Left forelimb (tissue), 1 donor: ENCODE measurements around the gene BMPR2.
"Not testable (repeated sequence)": the region's sequence is repeated elsewhere in the genome, so short reads cannot be mapped to it uniquely, and the experiment has no call there.

Experiments
- DNase-seq: peaks from one replicate; pipeline ENCODE4 v3.0.0-alpha.2; 2018; ENCODE audit warnings: low spot score

The BMPR2 gene

DNA sequence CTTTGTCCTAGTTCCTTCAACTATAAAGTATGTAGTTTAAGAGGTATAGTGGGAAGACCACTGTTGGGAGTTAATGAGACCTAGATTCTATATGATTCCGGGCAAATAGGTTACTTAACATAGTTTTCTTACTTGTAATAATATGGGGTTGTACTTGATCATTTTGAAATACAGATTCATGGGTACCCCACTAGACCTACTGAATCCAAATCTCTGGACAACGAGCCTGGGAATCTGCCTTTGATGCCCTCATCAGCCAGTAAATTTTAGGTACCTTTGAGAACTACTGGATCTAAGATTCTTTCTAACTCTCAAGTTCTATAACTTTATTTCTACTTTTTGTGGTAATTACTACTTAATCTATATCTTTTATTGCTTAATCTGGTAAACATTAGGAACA lies 6.6 kb downstream of the BMPR2 start:
- no peak for DNase-seq

DNA sequence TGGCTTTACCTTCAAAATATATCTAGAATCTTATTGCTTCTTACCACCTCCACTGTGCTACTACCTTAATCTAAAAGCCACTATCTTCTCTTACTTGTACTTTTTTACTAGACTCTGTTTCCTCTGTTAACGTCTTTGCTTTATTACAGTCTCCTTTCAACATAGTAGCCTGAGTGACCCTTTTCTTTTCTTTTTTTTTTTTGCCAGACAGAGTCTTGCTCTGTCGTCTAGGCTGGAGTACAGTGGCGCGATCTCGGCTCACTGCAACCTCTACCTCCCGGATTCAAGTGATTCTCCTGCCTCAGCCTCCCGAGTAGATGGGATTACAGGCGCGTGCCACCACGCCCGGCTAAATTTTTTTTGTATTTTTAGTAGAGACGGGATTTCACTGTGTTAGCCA lies 10.4 kb downstream of the BMPR2 start:
- DNase-seq: not testable (repeated sequence)

GRCh38 chr2:202387608-202388342 lies 11.6 kb downstream of the BMPR2 start:
- DNase-seq: no peak

DNA sequence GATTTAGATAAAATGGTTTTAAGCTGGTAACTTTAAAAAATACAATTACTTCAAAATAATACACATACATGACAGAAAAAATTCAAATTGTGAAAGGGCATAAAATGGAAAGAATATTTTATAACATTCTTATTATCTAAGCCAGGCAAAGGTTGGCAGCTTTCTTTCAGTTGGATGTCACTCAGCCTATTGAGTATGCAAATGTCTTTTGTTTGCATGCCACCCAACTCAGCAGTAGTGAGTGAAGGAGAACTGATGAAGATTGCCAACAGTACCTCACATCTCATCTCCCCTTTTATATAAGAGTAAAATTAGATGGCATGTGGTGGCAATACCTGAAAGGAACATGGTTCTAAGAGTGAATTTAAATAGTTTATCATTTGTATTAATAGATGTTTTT lies 24.8 kb downstream of the BMPR2 start:
- DNase-seq: no peak

DNA sequence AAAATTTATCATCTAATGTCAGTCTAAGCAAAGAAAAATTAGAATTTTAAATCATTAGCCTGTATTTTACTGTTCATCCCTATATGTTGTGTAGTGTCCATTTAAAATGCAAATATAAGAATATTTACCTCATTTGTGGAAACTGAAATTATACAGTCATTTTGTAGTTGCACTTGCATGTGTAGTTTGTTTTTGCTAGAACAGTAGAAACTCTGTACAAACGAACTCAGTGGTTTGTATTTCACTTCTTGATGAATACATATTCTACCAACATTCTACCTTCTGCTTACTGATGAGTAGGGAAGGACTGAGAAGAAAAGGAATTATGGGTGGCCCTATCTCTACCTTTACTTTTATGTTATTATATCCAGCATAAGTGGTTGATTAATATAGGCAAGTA lies 29.7 kb downstream of the BMPR2 start:
- DNase-seq: no peak

GRCh38 chr2:202406445-202406978 lies 30.4 kb downstream of the BMPR2 start:
- DNase-seq: no peak

DNA sequence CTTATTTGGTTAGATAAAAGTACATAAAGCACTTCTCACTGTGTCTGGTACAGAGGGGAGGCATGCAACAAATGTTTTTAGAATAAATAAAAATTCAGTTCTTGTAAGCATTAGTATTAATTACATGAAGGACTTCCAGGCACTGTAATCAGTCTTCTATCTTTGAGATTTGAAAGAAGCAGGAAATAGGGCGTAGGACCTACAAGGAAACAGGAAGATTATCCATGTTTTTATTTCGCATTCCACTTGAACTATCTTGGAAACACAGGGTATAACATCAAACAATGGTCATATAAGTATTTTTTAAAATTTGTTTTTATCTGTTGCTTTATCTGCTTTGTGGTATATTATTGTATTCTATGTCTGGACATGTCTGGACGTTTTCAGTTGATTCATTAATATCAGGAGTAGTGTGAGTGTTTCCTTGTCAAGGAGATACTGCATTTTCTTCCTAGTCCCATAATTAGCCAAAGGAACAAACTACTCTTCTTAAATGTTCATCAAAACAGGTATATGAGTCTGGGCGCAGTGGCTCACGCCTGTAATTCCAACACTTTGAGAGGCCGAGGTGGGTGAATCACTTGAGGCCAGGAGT lies 32.5 kb downstream of the BMPR2 start:
- no peak for DNase-seq

DNA sequence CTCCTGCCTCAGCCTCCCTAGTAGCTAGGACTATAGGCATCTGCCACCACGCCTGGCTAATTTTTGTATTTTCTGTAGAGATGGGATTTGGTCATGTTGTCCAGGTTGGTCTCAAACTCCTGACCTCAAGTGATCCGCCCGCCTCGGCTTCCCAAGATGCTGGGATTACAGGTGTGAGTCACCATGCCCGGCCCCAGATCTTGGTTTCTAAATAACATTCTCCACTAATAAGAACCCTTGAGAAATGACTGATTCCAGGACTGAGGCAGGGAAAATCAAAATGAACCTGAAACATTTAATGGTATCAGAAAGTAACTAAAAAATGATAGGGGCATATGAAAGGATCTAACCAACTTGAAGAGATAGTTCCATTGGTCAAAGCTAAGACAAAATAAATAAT lies 34.0 kb downstream of the BMPR2 start:
- DNase-seq: no peak

DNA sequence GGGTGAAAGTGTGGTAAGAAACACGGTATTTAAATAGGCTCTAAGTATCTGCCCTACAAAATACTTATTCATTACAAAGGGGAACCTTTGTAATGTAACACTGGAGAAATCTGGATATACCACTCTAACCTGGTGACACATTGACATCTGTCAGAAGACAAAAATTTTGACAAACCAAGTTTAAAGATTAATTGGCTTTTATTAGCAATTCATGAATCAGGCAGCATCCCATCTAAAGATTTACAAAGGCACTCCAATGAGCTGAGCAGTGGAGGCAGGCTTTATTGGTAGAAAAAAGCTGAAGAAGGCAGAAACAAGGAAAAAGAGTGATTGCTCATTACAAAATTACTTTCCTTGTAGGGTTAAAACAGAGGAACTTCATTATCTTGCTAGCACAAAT lies 35.0 kb downstream of the BMPR2 start:
- DNase-seq: no peak

- DNase-seq: no peak
Measured at GRCh38 chr2:202418027-202418426, 41.9 kb downstream of the BMPR2 start.

GRCh38 chr2:202418511-202418910 lies 42.4 kb downstream of the BMPR2 start:
- DNase-seq: no peak

DNA sequence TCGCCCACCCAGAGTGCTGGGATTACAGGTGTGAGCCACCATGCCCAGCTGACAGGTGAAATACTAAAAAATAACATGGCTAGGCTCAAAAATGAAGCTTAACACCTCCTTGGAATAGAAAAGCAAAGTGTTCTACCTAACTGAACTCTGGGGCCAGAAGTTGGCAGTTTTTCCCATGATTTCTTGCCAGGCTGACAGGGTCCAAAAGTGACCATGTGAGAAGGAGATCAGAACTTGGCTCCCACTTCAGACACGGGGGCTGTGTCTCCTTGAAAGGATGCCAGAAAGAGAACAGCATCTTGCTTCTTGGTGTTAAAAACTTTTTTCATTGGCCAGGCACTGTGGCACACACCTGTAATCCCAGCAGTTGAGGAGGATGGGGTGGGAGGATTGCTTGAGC lies 47.0 kb downstream of the BMPR2 start:
- DNase-seq: no peak

GRCh38 chr2:202425036-202425435 lies 48.9 kb downstream of the BMPR2 start:
- no peak for DNase-seq

DNA sequence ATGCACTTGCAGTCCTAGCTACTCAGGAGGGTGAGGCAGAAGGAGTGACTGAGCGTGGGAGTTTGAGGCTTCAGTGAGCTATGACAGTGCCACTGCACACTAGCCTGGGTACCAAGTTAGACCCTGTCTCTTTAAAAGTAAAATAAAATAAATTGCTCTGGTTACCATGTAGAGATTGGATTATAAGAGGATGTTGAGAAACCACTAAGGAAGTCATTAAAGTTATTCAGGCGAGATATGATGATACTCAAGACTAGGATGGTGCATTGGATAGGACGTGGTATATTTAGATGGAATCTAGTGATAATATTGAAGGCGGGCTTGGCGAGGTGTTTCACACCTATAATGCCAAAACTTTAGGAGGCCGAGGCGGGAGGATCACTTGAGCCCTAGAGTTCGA lies 50.6 kb downstream of the BMPR2 start:
- no peak for DNase-seq

DNA sequence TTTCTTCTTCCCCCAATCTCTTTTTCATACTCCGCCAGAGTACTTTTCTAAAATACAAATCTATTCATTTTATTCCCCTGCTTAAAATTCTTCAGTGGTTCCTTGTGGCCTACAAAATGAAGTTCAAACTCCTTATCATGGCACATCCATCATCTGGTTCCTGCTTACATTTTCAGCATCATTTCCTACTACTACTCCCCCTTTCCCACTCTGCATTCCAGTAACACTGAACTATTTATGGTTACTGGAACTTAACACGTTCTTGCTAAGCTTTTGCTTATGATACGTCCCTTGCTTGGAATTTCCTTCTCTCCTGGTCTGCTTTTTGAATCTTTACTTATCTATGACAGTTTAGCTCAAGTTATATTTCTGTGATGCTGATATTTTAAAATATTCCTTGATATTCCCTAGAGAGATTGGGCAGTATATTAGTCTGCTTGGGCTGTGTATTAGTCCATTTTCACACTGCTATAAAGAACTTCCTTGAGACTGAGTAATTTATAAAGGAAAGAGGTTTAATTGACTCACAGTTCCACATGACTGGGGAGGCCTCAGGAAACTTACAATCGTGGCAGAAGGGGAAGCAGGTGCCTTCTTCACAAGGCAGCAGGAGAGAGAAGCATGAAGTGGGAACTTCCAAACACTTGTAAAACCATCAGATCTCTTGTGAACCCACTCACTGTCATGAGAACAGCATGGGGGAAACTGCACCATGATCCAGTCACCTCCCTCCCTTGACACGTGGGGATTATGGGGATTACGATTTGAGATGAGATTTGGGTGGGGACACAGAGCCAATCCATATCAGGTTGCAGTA lies 53.2 kb downstream of the BMPR2 start:
- DNase-seq: no peak

- DNase-seq: no peak
Measured at GRCh38 chr2:202432776-202433175, 56.6 kb downstream of the BMPR2 start.

DNA sequence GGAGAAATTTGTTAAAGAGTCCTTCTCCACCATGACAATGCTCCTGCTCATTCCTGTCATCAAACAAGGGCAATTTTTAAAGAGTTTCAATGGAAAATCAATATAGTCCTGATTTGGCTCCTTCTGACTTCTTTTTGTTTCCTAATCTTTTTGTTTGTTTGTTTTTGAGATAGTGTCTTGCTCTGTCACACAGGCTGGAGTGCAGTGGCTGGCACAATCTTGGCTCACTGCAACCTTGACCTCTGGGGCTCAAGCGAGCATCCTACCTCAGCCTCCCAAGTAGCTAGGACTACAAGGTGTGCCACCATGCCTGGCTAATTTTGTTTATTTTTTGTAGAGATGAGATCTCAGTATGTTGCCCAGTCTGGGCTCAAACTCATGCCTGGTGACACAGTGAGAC lies 58.3 kb downstream of the BMPR2 start:
- DNase-seq: no peak

GRCh38 chr2:202436626-202437025 lies 60.5 kb downstream of the BMPR2 start:
- no peak for DNase-seq

- DNase-seq: not testable (repeated sequence)
Measured at GRCh38 chr2:202440117-202440516, 64.0 kb downstream of the BMPR2 start.

DNA sequence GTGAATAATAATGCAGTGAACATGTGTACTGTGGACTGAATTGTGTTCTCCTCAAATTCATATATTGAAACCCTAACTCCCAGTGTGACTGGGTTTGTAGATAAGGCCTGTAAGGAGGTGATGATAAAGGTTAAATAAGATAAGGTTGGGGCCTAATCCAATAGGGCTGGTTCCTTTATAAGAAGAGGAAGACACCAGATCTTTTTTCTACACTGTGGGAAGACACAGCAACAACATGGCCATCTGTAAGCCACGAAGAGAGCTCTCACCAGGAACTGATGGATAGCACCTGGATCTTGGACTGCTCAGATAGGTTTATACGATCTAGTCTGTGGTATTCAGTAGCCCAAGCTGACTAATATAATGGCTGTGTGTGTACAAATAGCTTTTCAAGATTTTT lies 66.8 kb downstream of the BMPR2 start:
- no peak for DNase-seq

GRCh38 chr2:202444000-202444399 lies 67.9 kb downstream of the BMPR2 start:
- no peak for DNase-seq

DNA sequence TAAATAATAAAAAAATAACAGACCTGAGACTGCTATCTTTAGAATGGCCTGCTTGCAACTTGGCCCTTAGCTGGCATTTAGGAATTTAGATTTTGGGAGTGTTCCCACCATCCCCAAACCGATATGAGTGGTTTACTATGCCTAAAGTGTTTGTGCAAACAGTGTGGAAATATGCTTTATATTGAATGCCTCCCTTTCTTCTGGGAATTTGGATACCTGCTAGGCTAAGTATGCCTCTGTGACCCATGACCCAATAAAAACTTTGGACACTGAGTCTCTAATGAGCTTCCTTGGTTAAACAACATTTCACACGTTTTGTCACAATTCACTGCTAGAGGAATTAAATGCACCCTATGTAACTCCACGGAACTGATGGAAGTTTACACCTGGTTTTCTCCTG lies 73.2 kb downstream of the BMPR2 start:
- DNase-seq: no peak

DNA sequence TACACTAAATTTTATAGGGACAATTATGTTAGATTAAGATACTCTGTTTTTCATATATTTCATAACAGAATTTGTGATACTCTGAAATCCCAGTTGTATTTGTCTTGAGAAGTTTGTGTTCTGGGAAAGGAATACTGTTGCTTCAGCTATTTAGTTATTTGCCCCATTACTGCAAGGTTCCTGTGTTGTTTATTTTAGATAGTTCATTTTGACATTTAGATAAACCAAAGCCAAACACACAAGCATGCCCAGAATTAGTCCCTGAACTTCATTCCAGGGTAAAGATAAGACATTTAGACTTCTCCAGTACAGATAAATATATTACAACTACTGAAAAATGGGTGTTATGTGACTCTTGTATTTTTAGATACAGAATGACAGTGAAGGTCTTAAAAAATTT lies 74.7 kb downstream of the BMPR2 start:
- no peak for DNase-seq
